ENCODE data around the gene ASIC4. TPM values are rescaled to one million over a fixed set of nuclear protein-coding genes. Genes with fewer than 3 reads are reported as not detected.

The ASIC4 gene, protein sequence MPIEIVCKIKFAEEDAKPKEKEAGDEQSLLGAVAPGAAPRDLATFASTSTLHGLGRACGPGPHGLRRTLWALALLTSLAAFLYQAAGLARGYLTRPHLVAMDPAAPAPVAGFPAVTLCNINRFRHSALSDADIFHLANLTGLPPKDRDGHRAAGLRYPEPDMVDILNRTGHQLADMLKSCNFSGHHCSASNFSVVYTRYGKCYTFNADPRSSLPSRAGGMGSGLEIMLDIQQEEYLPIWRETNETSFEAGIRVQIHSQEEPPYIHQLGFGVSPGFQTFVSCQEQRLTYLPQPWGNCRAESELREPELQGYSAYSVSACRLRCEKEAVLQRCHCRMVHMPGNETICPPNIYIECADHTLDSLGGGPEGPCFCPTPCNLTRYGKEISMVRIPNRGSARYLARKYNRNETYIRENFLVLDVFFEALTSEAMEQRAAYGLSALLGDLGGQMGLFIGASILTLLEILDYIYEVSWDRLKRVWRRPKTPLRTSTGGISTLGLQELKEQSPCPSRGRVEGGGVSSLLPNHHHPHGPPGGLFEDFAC
- total RNA-seq (2021) (0.45 and 1.2 TPM in 2 replicates), Bru-seq, nascent RNA (percentile 23 among the genes with signal in this experiment), BruChase-seq, experiment 1, labeled RNA remaining after a 2-hour chase (percentile 29 among the genes with signal in this experiment), BruChase-seq, experiment 2, labeled RNA remaining after a 6-hour chase (percentile 34 among the genes with signal in this experiment)
- long read RNA-seq, partial matches to known transcripts: 0 of 2 reads
- long read RNA-seq, other reads (novel, unspliced or antisense): 2 of 2 reads

DNA sequence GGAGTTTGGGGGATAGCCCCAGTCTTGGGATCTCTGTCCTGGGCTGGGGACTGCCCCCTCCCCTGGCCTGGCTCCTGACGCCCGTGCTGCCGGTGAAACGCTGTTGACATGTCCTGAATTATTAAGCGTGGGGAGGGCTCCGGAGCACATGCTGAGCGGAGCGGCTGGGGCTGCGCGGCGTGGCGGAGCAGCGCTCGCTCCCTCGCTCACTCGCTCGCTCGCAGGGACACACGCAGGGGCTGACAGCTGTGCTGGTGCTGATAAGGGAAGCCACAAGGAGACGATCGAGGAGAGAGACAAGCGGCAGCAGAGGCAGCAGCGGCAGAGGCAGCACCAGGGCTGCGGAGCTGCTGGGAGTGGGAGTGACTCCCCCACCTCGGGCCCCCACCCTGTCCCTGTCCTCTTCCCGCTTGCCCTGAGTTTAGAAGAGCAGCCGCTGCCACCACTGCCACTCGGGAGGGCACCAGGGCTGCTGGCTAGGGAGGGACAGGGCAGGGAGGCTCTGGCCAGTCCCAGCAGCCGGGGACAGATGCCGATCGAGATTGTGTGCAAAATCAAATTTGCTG, at the start of gene ASIC4:
Gene ASIC4 (plus strand): TSS at position 287 of the 566 bp plus-strand sequence. CDS start 243 bp downstream, at position 530.
- peaks cover 51% of the 10 kb centered on the region for H3K4me1 ChIP-seq (ENCODE audit: insufficient read depth, low read length, poor library complexity, severe bottlenecking)
- DNase-seq (ENCODE audit: low spot score): no peak

DNA sequence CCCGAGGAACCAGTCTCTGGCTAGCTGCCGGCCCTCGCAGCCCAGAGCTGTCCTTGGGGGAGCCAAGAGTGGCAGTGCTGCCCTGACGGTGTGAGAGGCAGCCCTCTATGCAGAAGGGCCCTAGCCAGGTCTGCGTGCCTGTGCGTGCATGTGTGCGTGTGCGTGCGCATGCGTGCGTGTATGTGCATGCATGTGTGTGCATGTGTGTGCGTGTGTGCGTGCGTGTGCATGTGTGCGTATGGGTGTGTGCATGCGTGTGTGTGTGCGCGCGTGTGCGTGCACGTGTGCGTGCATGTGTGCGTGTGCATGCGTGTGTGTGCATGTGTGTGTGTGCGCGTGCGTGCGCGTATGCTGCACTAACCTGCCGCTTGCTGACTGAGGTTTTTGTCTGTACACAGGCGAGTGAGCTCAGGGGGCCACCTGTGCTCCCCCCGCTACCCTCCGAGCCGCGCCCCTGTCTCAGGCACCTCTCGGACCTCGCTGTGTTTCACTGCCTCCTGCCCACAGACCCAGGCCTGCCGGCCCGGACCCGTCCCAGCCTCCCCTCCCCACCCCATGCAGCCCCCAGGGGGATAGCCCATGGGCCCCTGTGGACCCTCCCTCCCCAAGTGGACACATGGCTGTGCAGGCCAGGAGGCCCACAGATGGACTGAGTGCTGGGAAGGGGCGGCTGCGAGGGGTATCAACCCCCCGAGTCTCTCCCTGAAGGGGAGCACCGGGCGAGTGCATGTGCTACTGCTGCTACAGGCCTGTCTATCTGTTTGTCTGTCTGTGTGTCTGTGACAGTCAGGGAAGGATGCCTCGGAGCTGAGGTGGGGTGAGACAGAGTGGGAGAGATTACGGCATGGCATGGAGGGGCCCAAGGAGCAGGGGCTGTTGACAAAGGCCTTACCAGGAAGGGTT, 48.4 kb upstream of the ASIC4 start:
- Histone ChIP-seq H3K27ac (ENCODE audit: low read depth, low read length, poor library complexity, severe bottlenecking) (no peak overlapping the region), H3K4me1 (ENCODE audit: insufficient read depth, low read length, poor library complexity, severe bottlenecking) (peaks cover 1% of the 10 kb centered on the region), H3K9me3 (ENCODE audit: low read depth, low read length, poor library complexity, severe bottlenecking) (no peaks in the 10 kb centered on the region), H3K4me3 (ENCODE audit: low read depth, low read length, poor library complexity, severe bottlenecking) (no peak overlapping the region), H3K27me3 (replicated peaks; ENCODE audit: insufficient read depth, low read depth, low read length, poor library complexity) (no peaks in the 10 kb centered on the region), H3K36me3 (ENCODE audit: insufficient read depth, low read length, poor library complexity, severe bottlenecking) (no peaks in the 10 kb centered on the region)
- CTCF ChIA-PET: interaction anchor here (1.6 kb wide), 1 partner anchor 64 kb away, joined by 5 read pairs; no protein-coding TSS in a partner anchor
- no TSS peak for BruUV-seq (replicated peaks)
- intact Hi-C loops (cut with micrococcal nuclease; ENCODE audit: unreplicated experiment): no loop called here
- POLR2A ChIA-PET (ENCODE audit: low non-redundant PET): interaction anchor here (0.7 kb wide), 1 partner anchor 16 kb away, joined by 5 read pairs; no protein-coding TSS in a partner anchor
- no peak for DNase-seq (ENCODE audit: low spot score)
- TF ChIP-seq EZH2 (IDR thresholded peaks at IDR 0.05; ENCODE audit: borderline replicate concordance, low read depth, low read length, poor library complexity, severe bottlenecking): no peak

More for the DNA sequence above, at the start of gene ASIC4:
- TF ChIP-seq EZH2 (IDR thresholded peaks at IDR 0.05; ENCODE audit: borderline replicate concordance, low read depth, low read length, poor library complexity, severe bottlenecking): no peak
- TF ChIP-seq, protein P1, sequence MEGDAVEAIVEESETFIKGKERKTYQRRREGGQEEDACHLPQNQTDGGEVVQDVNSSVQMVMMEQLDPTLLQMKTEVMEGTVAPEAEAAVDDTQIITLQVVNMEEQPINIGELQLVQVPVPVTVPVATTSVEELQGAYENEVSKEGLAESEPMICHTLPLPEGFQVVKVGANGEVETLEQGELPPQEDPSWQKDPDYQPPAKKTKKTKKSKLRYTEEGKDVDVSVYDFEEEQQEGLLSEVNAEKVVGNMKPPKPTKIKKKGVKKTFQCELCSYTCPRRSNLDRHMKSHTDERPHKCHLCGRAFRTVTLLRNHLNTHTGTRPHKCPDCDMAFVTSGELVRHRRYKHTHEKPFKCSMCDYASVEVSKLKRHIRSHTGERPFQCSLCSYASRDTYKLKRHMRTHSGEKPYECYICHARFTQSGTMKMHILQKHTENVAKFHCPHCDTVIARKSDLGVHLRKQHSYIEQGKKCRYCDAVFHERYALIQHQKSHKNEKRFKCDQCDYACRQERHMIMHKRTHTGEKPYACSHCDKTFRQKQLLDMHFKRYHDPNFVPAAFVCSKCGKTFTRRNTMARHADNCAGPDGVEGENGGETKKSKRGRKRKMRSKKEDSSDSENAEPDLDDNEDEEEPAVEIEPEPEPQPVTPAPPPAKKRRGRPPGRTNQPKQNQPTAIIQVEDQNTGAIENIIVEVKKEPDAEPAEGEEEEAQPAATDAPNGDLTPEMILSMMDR (conservative IDR thresholded peaks at IDR 0.05; ENCODE audit: low read depth, low read length): no peak
- no TSS peak for BruUV-seq (replicated peaks)
- no peaks in the 10 kb centered on the region for H3K27me3 ChIP-seq (replicated peaks; ENCODE audit: insufficient read depth, low read depth, low read length, poor library complexity)
- H3K4me3 ChIP-seq (ENCODE audit: low read depth, low read length, poor library complexity, severe bottlenecking): no peak within 1 kb of the TSS
- CTCF ChIA-PET: interaction anchor here (0.5 to 1.0 kb wide), 3 partner anchors 10 to 19 kb away, joined by 4 to 6 read pairs (median 4); a partner anchor contains a TSS
- POLR2A ChIA-PET (ENCODE audit: low non-redundant PET): interaction anchor here (0.6 kb wide), 1 partner anchor 1300 kb away, joined by 3 read pairs; no protein-coding TSS in a partner anchor
- H3K36me3 ChIP-seq (ENCODE audit: insufficient read depth, low read length, poor library complexity, severe bottlenecking): no peaks in the 10 kb centered on the region
- H3K9me3 ChIP-seq (ENCODE audit: low read depth, low read length, poor library complexity, severe bottlenecking): no peaks in the 10 kb centered on the region
- no peak within 1 kb of the TSS for H3K27ac ChIP-seq (ENCODE audit: low read depth, low read length, poor library complexity, severe bottlenecking)
- intact Hi-C loops (cut with micrococcal nuclease; ENCODE audit: unreplicated experiment): no loop called here

DNA sequence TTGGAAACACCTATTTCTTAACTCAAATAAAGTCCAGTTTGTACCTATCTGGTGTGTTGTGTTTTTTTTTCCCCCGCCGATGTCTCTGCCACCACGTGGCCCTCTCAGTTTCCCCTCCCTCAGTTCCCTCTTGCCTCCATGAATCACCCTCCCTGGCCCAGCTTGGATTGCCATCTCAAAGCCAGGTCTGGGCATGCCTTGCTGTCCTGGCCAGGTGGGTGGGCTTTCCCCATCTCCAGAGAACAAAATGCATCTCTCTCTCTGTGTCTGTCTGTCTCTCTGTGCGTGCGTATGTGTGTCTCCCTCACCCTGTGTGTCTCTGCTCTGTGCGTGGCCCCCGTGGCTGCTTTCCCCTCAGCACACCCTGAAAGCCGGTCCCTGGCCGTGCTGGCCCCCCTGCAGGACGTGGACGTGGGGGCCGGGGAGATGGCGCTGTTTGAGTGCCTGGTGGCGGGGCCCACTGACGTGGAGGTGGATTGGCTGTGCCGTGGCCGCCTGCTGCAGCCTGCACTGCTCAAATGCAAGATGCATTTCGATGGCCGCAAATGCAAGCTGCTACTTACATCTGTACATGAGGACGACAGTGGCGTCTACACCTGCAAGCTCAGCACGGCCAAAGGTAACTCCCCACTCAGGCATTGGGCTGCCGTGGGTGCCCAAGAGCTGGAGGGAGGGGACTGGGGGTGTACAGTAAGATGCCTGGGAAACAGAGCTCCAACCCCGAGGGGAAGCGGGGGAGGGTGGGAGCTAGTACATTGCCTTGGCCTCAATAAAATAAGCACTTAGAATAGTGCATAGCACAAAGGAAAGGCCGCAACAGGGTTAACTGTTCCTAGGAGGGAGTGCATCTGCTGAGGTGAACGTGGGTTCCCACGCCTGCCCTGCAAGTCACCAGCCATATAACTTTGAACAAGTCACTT, 47.2 kb upstream of the ASIC4 start:
- no peak for TF ChIP-seq EZH2 (IDR thresholded peaks at IDR 0.05; ENCODE audit: borderline replicate concordance, low read depth, low read length, poor library complexity, severe bottlenecking)
- TF ChIP-seq, protein P1 (conservative IDR thresholded peaks at IDR 0.05; ENCODE audit: low read depth, low read length): no peak

More for the DNA sequence above, 47.2 kb upstream of the ASIC4 start:
- ChIA-PET CTCF (no interaction called here), POLR2A (ENCODE audit: low non-redundant PET) (no interaction called here)
- no peak overlapping the region for H3K4me3 ChIP-seq (ENCODE audit: low read depth, low read length, poor library complexity, severe bottlenecking)
- no peaks in the 10 kb centered on the region for H3K4me1 ChIP-seq (ENCODE audit: insufficient read depth, low read length, poor library complexity, severe bottlenecking)
- H3K27ac ChIP-seq (ENCODE audit: low read depth, low read length, poor library complexity, severe bottlenecking): no peak overlapping the region
- no peaks in the 10 kb centered on the region for H3K27me3 ChIP-seq (replicated peaks; ENCODE audit: insufficient read depth, low read depth, low read length, poor library complexity)
- BruUV-seq (replicated peaks): no TSS peak
- no peaks in the 10 kb centered on the region for H3K36me3 ChIP-seq (ENCODE audit: insufficient read depth, low read length, poor library complexity, severe bottlenecking)
- no peak for DNase-seq (ENCODE audit: low spot score)
- H3K9me3 ChIP-seq (ENCODE audit: low read depth, low read length, poor library complexity, severe bottlenecking): no peaks in the 10 kb centered on the region
- intact Hi-C loops (cut with micrococcal nuclease; ENCODE audit: unreplicated experiment): no loop called here

All from A673 (cell line).